ENCODE measurements around the gene ZNRD2. TPM values are rescaled to one million over a fixed set of nuclear protein-coding genes. Genes with fewer than 3 reads are reported as not detected.

ZNRD2 gene
- total and polyA plus RNA-seq, 2 of the 8 experiments (the other 6 are each of a cell fraction or from before 2014, with no cell fraction given) = 53.4 to 125 TPM

DNA sequence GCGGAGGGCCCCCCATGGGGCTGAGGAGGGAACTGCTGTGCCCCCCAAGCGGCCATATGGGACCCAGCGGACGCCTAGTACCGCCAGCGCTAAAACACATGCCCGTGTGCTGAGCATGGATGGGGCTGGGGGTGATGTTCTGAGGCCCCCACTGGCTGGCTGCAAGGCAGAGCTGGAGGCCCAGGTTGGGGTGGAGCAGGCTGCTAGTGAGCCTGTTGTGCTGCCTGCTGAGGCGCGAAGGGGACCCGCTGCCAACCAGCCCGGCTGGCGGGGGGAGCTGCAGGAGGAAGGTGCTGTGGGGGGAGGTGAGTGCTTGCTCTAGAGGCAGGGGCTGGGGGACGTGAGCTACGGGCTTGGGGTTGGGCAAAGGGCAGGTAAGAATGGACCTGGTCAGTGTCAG is 48.5 kb downstream of the ZNRD2 start:
- ChIA-PET POLR2A (ENCODE audit: partially characterized antibody) (interaction anchor here (1.4 to 5.7 kb wide), 3 partner anchors 7 to 19 kb away, joined by 4 to 38 read pairs (median 6); partner anchors contain the start of gene SIPA1), CTCF (ENCODE audit: partially characterized antibody) (interaction anchor here (1.0 to 2.1 kb wide), 3 partner anchors 25 to 368 kb away, joined by 3 to 8 read pairs (median 4); no protein-coding TSS in a partner anchor)
- H2BK120ac ChIP-seq (replicated peaks; ENCODE audit: low read depth, low read length) = no peak overlapping the region
- peaks cover 0 to 9% (median 3%) of the 10 kb centered on the region in 4 experiments; a peak in 4 of 7 replicates for H3K4me1 ChIP-seq (replicated peaks in 1 of 4; ENCODE audit: control insufficient read depth in 3 of 4, insufficient read depth in 4 of 4, low read length in 3 of 4)
- no peak overlapping the region for H3K4ac ChIP-seq (replicated peaks; ENCODE audit: insufficient read length, low read depth, low read length)
- H3K79me1 ChIP-seq (ENCODE audit: low read depth, low read length) = peaks cover 16% of the 10 kb centered on the region
- H2BK12ac ChIP-seq (ENCODE audit: low read depth, low read length) = no peak overlapping the region
- no peak overlapping the region for H4K91ac ChIP-seq (replicated peaks; ENCODE audit: insufficient read length, low read length)
- H2AK5ac ChIP-seq (ENCODE audit: low read depth, low read length) = no peak overlapping the region
- no peak overlapping the region for H3K14ac ChIP-seq (ENCODE audit: insufficient read length)
- H3K4me2 ChIP-seq (ENCODE audit: insufficient read depth in 1 of 2, low read depth in 2 of 2, low read length in 2 of 2) = no peak overlapping the region
- H3K4me3 ChIP-seq (ENCODE audit: extremely low read depth in 1 of 4, insufficient read depth in 2 of 4, low read depth in 3 of 4, low read length in 4 of 4) = no peak overlapping the region
- no peak for FAIRE-seq
- H2BK5ac ChIP-seq (ENCODE audit: low read depth, low read length) = no peak overlapping the region
- H3K9ac ChIP-seq (replicated peaks in 1 of 4; ENCODE audit: extremely low read depth in 1 of 4, low read depth in 3 of 4, low read length in 3 of 4) = no peak overlapping the region
- DNase-seq (ENCODE audit: low read depth in 1 of 2, low spot score in 2 of 2) = no peak
- no peak overlapping the region for H2AFZ ChIP-seq (ENCODE audit: low read length)
- H3K23me2 ChIP-seq (ENCODE audit: low read depth, low read length) = peaks cover 12% of the 10 kb centered on the region
- H3K23ac ChIP-seq (ENCODE audit: insufficient read length) = no peak overlapping the region
- no peaks in the 10 kb centered on the region for H3K27me3 ChIP-seq (replicated peaks in 1 of 4; ENCODE audit: control insufficient read depth in 3 of 4, extremely low read depth in 1 of 4, insufficient read depth in 3 of 4, low read length in 3 of 4)
- H2BK15ac ChIP-seq (ENCODE audit: low read length) = no peak overlapping the region
- no peak overlapping the region for H4K5ac ChIP-seq (ENCODE audit: insufficient read length, low read depth, low read length)
- no peak overlapping the region for H4K8ac ChIP-seq (ENCODE audit: extremely low read depth, insufficient read depth, low read length)
- peaks cover 7 to 40% (median 21%) of the 10 kb centered on the region in 4 experiments; a peak in 7 of 8 replicates for H3K36me3 ChIP-seq (ENCODE audit: control insufficient read depth in 2 of 4, insufficient read depth in 4 of 4, low read length in 3 of 4)
- H3K79me2 ChIP-seq (ENCODE audit: control insufficient read depth in 1 of 2, insufficient read depth in 2 of 2, low read length in 2 of 2) = peaks cover 6 to 16% of the 10 kb centered on the region in 2 experiments
- H3K27ac ChIP-seq (ENCODE audit: low read depth, low read length) = no peak overlapping the region
- peaks cover 5 to 38% of the 10 kb centered on the region in 2 experiments for H4K20me1 ChIP-seq (replicated peaks in 1 of 2; ENCODE audit: control insufficient read depth in 1 of 2, insufficient read depth in 2 of 2, low read length in 2 of 2)
- no peak for TF ChIP-seq SP1 (IDR thresholded peaks at IDR 0.05; ENCODE audit: low read depth, low read length)
- no peak for TF ChIP-seq ASH2L (IDR thresholded peaks at IDR 0.05; ENCODE audit: low read length)
- no peak for TF ChIP-seq RBBP5 (IDR thresholded peaks at IDR 0.05; ENCODE audit: borderline replicate concordance, low read depth, low read length)
- TF ChIP-seq SIN3A (conservative IDR thresholded peaks at IDR 0.05 in 1 of 2, IDR thresholded peaks at IDR 0.05 in 1 of 2; ENCODE audit: low read depth in 1 of 2, low read length in 2 of 2) = no peak
- no peak for TF ChIP-seq SIRT6 (IDR thresholded peaks at IDR 0.05; ENCODE audit: low read length)
- H3K9me3 ChIP-seq (ENCODE audit: insufficient read depth in 2 of 2, low read depth in 1 of 2, low read length in 1 of 2) = no peaks in the 10 kb centered on the region
- 92% methylated on average over 13 of the region's 14 CpGs; no CpG with 5 or more reads in 1 of the 2 experiments for WGBS, 2 experiments (ENCODE audit: extremely low coverage in 1 of 2, insufficient coverage in 1 of 2, insufficient read length in 1 of 2, insufficient replicate concordance in 2 of 2, low coverage in 1 of 2, low lambda C conversion rate in 2 of 2, missing lambda C conversion rate in 1 of 2)
- H3K56ac ChIP-seq (replicated peaks; ENCODE audit: insufficient read length, low read depth, low read length) = no peak overlapping the region
- no peak overlapping the region for H3K18ac ChIP-seq (ENCODE audit: extremely low read depth, low read length)
- no peak overlapping the region for H2BK20ac ChIP-seq (ENCODE audit: low read length)
